SK-N-DZ (cell line): ENCODE measurements around the gene MLF1. TPM values are rescaled to one million over a fixed set of nuclear protein-coding genes. Genes with fewer than 3 reads are reported as not detected.
"Not testable (repeated sequence)": the region's sequence is repeated elsewhere in the genome, so short reads cannot be mapped to it uniquely, and the experiment has no call there.

Experiments used
- DNase-seq: peaks from one replicate; pipeline ENCODE4 v3.0.0-alpha.2; 2015; ENCODE audit warnings: low spot score
- polyA plus RNA-seq, 2 experiments: library from polyadenylated mRNA; depleted of rRNA; stranded (reverse); fragments of >200 nt; gene quantifications; 2 replicates each; pipeline ENCODE4 v1.2.3, GENCODE V29; 2014

MLF1 gene, protein sequence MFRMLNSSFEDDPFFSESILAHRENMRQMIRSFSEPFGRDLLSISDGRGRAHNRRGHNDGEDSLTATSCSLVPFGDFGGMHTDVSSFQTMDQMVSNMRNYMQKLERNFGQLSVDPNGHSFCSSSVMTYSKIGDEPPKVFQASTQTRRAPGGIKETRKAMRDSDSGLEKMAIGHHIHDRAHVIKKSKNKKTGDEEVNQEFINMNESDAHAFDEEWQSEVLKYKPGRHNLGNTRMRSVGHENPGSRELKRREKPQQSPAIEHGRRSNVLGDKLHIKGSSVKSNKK
- polyA plus RNA-seq (2014; cell fraction: cytosol; rRNA removed), result 55.2 and 56.8 TPM in 2 replicates
- polyA plus RNA-seq (2014; cell fraction: nucleus; rRNA removed), result 14.9 and 36.0 TPM in 2 replicates

DNA sequence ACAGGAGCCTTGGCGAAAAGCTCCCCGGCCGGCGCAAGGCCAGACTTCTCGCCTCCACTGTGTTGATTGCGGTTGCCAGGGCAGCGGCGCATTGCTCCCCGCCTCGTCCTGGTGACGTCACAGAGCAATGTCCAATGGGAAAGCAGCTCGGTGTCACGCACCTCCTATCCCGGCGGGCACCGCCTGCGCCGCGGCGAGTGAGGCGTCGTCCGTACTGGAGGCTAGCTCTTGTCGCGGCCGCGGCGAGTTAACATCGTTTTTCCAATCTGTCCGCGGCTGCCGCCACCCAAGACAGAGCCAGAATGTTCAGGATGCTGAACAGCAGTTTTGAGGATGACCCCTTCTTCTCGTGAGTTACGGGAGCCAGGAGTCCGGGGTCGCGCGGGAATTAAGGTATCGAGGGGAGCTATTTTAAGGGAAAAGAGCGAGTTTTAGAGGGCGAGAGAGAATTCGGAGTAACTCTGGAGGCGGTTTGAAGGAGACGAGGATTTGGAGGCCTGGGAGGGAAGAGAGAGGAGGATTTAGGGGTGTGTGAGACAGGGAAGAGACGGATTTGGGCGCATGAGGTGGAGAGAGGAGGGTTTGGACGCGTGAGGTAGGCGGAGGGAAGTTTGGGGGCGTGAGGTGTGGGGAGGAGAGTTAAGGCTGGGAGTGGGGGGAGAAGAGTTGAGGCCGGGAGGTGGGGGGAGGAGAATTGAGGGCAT, at the start of gene MLF1:
TSS of gene MLF1 (plus strand) at position 196 of the 704 bp plus-strand sequence. CDS start at position 303, 107 bp downstream.
- DNase-seq, result peak; percentile 96

DNA sequence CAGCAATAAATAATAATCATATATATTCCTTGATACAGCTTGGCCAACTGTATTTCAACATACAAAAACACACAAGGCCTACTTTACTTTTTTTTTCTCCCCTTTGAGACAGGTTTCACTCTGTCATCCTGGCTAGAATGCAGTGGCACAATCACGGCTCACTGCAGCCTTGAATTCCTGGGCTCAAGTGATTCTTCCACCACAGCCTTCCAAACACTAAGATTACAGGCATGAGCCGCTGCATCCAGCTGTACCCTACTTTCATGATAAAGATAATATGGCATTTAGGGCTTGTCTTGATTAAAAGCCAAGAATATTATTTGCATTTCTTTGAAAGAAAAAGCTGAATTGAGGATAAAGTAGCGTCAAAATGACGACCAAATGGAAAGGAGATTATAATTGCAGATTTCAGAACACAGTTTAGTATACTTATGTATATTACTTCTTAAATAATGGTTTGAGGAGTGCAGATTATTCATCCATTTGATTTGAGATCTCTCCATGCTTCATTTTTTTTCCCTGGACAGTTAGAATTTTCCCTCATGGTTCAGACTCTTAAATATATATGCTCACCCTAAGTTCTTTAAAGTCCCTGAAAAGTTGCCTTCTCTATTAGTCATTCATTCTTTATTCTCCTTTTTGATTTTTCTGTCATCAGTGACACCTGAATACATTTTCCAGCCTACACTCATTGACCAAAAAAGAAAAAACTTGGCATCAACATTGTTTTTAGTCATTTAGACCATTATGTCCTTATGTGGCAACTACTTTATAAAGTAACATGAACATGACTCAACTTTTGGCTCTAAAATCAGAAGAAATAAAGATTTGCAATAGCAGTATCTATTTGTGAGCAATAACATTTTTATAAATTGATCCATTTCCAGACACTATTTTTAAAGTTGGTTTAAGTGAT, 48.5 kb upstream of the MLF1 start:
- no peak for DNase-seq

DNA sequence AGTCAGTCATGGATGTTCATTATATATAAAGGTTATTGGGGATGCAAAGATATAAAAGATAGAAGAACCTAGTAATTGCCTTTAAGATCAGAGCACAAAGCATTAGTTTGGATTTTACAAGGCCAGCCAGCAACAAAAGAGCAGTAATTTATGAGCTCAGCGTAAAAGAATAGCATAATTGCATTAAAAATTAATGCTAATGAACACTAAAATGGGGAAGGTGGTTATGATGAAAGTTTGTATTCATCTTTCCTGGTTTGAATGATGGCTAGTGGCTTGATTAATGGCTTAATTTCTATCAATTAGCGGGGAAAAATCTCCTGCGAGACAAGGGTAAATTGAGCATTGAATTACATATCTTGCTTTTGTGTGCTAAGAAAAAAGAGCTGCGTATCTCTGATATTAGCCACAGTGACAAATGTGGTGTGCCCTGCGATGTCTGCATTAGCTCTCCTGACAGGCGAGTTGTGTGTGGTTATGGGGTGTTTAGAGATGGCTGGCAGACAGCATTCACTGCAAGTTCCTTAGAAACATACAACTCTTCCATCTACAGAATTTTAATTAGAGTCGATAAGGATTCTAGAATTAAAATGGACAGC, 42.8 kb upstream of the MLF1 start:
- peak; percentile 10 for DNase-seq

DNA sequence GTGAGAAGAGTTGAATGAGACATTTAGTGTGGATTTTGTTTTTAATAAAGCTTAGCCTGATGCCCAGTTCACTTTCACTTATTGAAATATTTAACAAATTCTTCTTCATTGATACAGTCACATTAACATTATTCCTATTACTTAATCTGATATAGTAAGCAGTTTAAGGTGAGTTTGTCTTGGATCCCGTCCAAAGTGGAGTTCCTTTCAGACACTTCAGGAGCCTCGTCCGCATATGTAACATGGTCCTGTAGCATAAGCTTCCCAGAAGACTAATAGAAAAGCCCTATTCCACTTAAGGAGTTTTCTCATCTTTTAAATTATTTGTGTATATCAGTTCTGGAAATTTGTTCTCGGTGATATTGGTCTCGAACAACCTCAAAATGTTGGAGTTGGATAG, 39.7 kb upstream of the MLF1 start:
- no peak for DNase-seq

DNA sequence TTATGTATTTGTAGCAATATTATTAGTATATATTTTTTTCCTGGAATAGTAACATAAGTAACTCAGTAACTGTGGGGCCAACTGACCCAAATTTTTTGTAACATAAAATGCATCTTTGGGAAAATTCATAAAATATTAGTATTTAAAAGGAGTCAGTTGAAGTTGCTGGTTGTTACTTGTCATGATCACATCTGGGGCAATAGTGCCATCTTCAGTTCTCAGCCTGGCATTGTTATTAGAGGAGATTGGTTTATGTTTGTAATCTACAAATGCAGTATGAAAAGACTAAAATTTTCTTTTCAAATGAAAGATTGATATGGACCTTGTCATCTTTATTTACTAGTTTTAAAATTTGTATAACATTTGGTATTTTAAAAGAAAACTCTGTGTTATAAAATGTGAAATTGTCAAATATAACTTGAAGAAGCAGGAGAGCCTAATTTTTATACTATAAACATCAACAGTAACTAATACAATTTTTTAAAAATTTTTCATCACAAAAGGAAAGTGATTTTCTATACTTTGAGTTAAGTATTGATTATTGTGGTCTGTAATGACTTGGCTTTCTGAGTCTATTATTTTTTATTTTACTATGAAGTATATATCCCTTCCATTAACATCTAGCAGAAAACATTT, 38.8 kb upstream of the MLF1 start:
- DNase-seq, result peak; percentile 44

DNA sequence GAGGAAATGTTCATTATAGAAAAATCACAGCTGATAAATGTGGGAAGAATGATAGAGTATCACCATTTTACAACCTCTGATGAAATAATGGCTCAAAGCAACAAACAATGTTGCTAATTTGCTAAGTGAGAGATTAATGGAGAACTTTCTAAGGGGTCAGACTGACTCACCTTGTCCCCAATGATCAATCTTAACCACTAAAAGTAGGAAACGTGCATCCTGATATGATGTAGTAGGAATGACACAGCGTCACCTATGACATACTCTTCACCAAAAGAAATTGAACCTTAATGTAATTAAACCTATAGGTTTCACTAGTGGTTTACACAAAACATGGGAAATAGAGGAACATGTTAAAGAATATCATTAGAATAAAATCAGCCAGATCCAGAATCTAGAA, 35.1 kb upstream of the MLF1 start:
- DNase-seq, result no peak

DNA sequence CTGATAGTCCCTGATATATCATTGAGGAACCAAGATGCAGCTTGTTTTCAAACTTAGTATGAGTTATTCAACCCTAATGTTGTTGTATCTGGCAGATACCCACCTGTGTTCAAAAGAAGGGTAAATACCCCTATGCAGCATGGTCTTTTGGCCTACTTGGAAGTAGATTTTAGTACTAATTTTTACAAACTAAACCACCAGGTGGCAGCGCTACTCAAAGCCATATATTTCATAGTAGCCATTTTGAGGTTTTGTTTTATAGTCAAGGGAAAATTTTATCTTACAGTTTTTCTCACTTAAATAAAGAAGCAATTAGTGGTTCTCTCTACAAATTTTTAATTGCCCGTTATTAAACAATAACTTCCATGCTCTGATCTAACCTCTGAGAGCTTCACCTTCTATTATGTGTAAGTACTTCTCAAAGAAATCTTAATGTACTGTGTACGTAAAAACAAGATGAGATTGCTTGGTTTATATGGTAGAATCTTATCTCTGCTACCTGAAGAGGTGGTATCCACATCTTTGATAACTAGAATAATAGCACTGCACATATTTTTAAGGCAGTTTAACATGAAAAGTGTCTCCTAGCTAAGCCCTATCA, 31.5 kb upstream of the MLF1 start:
- DNase-seq, result peak; percentile 58

DNA sequence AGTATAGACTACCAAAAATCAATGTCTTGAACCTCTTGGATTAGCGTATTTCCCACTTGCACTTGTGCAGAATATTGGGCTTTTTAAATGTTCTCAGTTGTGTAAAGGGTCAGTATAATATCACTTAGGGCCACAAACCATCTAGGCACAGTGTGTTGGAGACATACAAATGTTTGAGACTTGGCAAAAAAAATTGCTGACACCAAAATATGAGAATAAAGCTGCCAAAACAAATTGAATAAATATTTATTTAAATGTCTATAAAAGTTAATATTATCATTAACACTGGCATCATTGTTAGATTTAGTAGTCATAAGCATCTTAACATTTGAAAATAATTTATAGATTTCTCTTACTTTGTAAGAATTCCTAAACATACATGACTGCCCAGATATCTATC, 30.9 kb upstream of the MLF1 start:
- DNase-seq, result no peak

DNA sequence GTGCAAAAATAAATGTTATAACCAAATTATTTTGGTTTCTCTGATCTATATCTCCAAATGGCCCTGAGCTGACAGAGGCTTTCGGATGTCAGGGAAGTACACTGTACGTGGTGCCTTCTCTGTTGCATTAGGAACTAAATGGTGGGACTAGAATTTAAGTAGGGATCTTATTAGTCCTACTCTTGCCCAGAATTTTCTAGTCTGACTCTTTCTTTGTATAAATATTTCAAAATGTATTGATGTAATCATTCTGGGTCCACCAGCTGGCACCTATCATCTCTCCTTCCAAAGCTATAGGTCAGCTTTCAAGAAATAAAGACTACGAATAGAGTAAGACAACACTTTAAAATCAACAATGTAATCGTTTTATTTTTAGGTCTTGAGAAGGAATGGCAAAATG, 22.3 kb upstream of the MLF1 start:
- no peak for DNase-seq

DNA sequence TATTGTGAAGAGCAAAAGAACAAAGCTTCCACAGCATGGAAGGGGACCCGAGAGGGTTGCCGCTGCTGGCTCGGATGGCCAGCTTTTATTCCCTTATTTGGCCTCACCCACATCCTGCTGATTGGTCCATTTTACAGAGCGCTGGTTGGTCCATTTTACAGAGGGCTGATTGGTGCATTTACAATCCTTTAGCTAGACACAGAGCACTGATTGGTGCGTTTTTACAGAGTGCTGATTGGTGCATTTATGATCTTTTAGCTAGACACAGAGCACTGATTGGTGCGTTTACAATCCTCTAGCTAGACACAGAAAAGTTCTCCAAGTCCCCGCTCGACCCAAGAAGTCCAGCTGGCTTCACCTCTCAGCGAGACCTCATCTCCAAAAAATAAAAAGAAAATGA, 21.1 kb upstream of the MLF1 start:
- not testable (repeated sequence) for DNase-seq

DNA sequence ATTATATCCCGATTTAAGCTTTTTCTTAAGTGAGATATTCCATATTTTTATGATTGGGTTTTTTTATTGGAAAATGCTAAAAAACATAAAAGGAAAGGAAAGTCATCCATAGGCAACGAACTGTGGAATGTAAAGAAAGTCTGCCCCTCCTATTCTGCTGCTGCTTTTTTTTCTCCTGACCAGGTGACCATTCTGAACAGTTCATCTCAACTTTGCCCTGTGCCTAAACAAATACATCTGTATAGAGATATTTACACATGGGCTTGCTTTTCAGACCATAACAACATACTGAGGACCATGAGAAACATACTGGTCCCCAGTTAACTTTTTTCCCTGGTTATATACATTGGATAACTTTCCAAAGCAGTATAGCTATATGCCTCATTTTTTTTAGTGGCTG, 18.9 kb upstream of the MLF1 start:
- no peak for DNase-seq

DNA sequence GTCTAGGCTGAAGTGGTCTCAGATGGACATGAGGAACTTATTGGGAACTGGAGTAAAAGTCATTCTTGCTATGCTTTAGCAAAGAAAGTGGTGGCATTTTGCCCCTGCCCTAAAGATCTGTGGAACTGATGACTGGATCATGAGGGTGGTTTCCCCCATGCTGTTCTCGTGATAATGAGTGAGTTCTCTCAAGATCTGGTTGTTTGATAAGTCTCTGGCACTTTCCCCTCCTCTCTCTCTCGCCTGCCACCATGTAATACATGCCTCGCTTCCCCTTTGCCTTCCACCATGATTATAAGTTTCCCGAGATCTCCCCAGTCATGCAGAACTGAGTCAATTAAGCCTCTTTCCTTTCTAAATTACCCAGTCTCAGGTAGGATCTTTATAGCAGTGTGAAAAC, 11.5 kb upstream of the MLF1 start:
- no peak for DNase-seq

DNA sequence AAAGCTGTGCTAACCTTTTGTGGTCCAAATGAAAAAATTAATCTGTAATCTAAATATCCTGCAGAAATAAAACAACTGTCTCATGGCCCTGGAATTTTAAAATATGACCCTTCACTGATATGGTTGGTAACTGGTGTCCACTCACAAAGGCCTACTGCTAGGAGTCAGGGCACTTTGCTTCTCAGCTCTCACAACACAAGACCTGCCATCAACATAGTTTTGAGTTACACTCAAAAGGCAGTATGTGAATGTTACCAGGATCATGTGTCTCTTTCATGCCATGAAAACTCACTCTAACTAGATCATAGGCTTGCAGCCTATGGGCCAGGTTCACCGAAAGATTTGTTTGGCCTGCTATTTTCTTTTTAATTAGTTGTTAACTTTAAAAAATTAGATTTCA, 10.0 kb upstream of the MLF1 start:
- no peak for DNase-seq

DNA sequence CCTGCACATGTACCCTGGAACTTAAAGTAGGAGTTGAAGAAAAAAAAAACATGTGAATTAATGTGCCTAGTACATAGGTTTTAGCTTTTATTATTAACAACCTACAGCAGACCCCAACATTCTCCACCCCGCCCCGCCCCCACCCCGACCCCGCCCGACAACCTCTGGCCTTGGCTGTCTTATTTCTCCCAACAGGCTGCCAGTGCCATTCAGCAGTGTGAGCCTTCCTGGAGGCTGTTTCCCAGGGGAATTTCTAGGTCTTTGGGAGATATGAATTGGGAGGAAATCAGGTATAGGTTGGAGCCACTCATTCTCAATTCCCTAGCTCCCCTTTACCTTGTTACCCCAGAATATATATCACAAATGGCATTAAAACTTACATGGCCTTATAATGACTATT, 8.3 kb upstream of the MLF1 start:
- DNase-seq, result no peak

DNA sequence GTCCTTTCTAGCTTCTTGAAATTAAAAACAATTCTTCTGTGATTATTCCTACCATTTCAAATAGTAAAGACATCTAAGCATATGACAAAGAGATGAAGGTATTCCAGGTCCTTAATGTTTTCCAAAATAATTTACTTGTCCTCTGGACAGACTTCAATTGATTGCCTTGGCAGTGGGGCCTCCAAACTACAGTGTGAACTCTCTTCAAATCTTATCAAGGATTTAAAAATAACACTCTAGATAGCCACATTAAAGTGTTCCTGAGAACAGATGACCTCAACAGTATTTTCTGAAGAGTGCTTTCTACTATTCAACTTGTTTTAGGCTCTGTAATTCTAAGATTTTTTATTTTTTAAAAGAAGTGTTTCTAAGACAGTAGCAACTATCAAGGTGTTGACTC, 7.9 kb upstream of the MLF1 start:
- DNase-seq, result no peak

DNA sequence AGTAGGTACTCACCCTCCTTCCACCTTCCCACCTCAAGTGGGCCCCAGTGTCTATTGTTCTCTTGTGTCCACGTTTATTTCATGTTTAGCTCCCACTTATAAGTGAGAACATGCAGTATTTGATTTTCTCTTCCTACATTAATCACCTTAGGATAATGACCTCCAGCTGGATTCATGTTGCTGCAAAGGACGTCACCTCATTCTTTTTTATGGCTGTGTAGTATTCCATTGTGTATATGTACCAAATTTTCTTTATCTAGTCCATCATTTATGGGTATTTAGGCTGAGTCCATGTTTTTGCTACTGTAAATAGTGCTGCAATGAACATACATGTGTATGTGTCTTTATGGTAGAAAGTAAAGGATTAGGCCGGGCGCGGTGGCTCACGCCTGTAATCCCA, 5.9 kb upstream of the MLF1 start:
- DNase-seq, result no peak

DNA sequence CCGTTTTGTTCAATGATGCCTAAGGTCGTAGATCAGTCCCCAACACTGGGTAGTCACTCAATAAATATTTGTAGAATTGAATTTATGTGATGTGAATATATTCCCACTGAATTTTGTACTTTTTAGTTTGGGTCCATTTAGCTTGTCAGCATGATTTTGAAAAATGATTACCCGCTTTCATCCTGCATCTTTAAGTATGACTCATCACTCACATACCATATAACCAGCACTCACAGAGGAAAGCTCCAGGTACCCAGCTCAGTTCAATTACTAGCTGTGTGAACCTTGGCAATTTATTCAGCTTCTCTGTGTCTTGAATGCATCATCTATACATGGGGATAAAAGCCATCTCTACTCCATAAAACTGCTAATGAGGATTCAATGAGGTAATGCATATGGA, 2.2 kb upstream of the MLF1 start:
- DNase-seq, result no peak

DNA sequence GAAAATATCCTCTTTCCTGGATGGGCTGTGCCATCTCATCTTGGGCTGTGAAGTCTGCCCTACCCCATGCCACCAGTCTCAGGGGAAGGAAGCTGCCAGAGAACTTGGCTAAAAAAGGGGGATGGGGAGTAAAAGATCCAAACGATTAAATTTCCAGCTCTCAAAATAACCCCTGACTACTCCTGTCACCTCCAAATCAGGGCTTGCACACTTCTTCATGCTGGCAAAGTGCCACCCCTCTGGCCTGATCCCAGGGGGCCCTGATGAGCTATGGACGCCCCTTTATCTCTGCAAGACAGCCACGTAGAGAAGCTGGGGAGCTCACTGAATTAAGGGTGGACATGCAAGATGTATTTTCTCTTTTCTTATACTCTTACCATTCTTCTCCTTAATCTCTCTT, 1.2 kb upstream of the MLF1 start:
- DNase-seq, result no peak

DNA sequence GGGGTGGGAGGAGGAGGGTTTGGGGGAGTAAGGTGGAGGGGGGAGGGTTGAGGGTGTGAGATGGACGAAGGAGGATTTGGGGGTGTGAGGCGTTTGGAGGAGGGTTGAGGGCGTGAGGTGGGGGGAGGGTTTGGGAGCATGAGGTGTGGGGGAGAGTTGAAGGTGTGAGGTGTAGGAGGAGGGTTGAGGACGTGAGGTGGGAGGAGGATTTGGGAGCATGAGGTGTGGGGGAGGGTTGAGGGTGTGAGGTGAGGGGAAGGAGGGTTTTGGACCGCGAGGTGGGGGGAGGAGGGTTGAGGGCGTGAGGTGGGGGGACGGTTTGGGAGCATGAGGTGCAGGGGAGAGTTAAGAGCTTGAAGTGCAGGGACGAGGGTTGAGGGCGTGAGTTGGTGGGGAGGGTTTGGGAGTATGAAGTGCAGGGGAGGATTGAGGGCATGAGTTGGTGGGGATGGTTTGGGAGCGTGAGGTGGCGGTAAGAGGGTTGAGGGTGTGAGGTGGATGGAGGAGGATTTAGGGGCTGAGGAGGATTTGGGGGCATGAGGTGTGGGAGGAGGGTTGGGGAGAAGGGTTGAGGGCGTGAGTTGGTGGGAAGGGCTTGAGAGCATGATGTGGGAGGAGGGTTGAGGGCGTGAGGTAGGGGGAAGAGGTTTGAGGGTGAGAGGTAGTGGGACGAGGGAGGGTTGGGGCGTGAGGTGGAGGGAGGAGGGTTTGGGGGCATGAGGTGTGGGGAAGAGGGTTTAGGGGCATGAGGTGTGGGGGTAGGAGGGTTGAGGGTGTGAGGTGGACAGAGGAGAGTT, 1.2 kb downstream of the MLF1 start:
- no peak for DNase-seq

DNA sequence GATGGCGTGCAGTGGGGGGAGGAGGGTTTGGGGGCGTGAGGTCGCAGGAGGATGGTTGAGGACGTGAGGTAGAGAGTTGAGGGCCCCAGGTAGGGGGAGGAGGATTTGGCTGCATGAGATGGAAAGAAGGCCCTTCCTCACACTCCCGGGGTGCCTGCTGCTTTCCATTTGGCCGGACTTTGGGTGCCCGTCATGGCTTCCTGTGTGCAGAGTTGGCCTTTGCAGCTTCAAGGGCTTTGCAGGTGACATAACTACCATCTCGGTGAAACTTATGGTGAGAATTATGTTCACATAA, 1.7 kb downstream of the MLF1 start:
- DNase-seq, result no peak
